ENCODE results near the gene BSDC1. TPM values are rescaled to one million over a fixed set of nuclear protein-coding genes. Genes with fewer than 3 reads are reported as not detected.
A peak's percentile ranks its signal among the peaks of the same experiment; 100 is the strongest.

The BSDC1 gene
- total and polyA plus RNA-seq, 2 of the 13 experiments (the other 11 are each of a cell fraction or from before 2014, with no cell fraction given), result 40.3 to 64.2 TPM

GRCh38 chr1:32352831-32353383 is 41.3 kb downstream of the BSDC1 start:
- no peaks in the 10 kb centered on the region for H3K79me2 ChIP-seq (ENCODE audit: insufficient read depth, low read length)
- peak; percentile 12 for FAIRE-seq
- H3K4me2 ChIP-seq (ENCODE audit: low read depth, low read length), result peak overlapping the region; percentile 80
- no peaks in the 10 kb centered on the region for H4K20me1 ChIP-seq (ENCODE audit: insufficient read depth, low read length)
- H3K27ac ChIP-seq (ENCODE audit: extremely low read length, insufficient read depth, low read length), result peak overlapping the region; percentile 92
- intact Hi-C loops (cut with micrococcal nuclease; ENCODE audit: unreplicated experiment) (no loop called here), in situ Hi-C loops (cut with HindIII; ENCODE audit: extremely low pct_ligation_motif_present, low pct_unique_long_range_greater_than_20kb) (no loop called here)
- no peaks in the 10 kb centered on the region for H3K27me3 ChIP-seq (ENCODE audit: control insufficient read depth in 1 of 2, insufficient read depth in 2 of 2, low read length in 2 of 2)
- no peak overlapping the region for H2AFZ ChIP-seq (ENCODE audit: low read length)
- CTCF ChIA-PET (ENCODE audit: low intra/inter-chr PET ratio, low total read pairs), result no interaction called here
- 71% methylated on average over 1 of the region's 2 CpGs for WGBS (ENCODE audit: low lambda C conversion rate)
- no TSS peak for BruUV-seq (replicated peaks)
- no peak for DNase-seq (ENCODE audit: low spot score)
- no peaks in the 10 kb centered on the region for H3K9me3 ChIP-seq (ENCODE audit: low read length)
- peak overlapping the region; percentile 87 for H3K9ac ChIP-seq (ENCODE audit: insufficient read depth, low read depth, low read length)
- POLR2A ChIA-PET, result interaction anchor here (1.2 to 10.1 kb wide), 14 partner anchors 10 to 173 kb away, joined by 3 to 222 read pairs (median 12); partner anchors contain the start of genes BSDC1, FAM229A, HDAC1 and LCK
- ATAC-seq, result no peak
- peak overlapping the region in 1 of 3 experiments; percentile 73; a peak in 1 of 6 replicates for H3K4me3 ChIP-seq (replicated peaks in 1 of 3; ENCODE audit: insufficient read depth in 1 of 3, low read depth in 2 of 3, low read length in 3 of 3)
- no peaks in the 10 kb centered on the region for H3K36me3 ChIP-seq (replicated peaks in 1 of 2; ENCODE audit: control insufficient read depth in 1 of 2, insufficient read depth in 2 of 2, low read length in 2 of 2)
- H3K4me1 ChIP-seq (ENCODE audit: insufficient read depth, low read length), result peaks cover 63% of the 10 kb centered on the region
- no peak for TF ChIP-seq REST (IDR thresholded peaks at IDR 0.05; ENCODE audit: borderline replicate concordance in 1 of 2, low read depth in 1 of 2, low read length in 2 of 2)
- TF ChIP-seq SMARCC2 (IDR thresholded peaks at IDR 0.05), result no peak
- TF ChIP-seq, protein P1, sequence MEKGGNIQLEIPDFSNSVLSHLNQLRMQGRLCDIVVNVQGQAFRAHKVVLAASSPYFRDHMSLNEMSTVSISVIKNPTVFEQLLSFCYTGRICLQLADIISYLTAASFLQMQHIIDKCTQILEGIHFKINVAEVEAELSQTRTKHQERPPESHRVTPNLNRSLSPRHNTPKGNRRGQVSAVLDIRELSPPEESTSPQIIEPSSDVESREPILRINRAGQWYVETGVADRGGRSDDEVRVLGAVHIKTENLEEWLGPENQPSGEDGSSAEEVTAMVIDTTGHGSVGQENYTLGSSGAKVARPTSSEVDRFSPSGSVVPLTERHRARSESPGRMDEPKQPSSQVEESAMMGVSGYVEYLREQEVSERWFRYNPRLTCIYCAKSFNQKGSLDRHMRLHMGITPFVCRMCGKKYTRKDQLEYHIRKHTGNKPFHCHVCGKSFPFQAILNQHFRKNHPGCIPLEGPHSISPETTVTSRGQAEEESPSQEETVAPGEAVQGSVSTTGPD (CRISPR knock-in tag; IDR thresholded peaks at IDR 0.05), result no peak
- TF ChIP-seq ZFP90 (CRISPR knock-in tag; IDR thresholded peaks at IDR 0.05; ENCODE audit: borderline replicate concordance), result no peak
- TF ChIP-seq ZUFSP (CRISPR knock-in tag; IDR thresholded peaks at IDR 0.05; ENCODE audit: borderline replicate concordance), result no peak
- TF ChIP-seq PRMT3 (CRISPR knock-in tag; IDR thresholded peaks at IDR 0.05; ENCODE audit: borderline replicate concordance, low read depth), result no peak
- TF ChIP-seq POLR2G (IDR thresholded peaks at IDR 0.05; ENCODE audit: low read depth, low read length), result no peak
- no peak for TF ChIP-seq MLLT10 (CRISPR knock-in tag; IDR thresholded peaks at IDR 0.05)
- TF ChIP-seq ASH2L (IDR thresholded peaks at IDR 0.05; ENCODE audit: insufficient read length, low read depth, low read length), result no peak
- TF ChIP-seq SP140L (CRISPR knock-in tag; IDR thresholded peaks at IDR 0.05; ENCODE audit: borderline replicate concordance), result no peak
- TF ChIP-seq HHEX (CRISPR knock-in tag; IDR thresholded peaks at IDR 0.05), result no peak
- no peak for TF ChIP-seq KLF13 (CRISPR knock-in tag; IDR thresholded peaks at IDR 0.05)
- no peak for TF ChIP-seq ZNF460 (CRISPR knock-in tag; IDR thresholded peaks at IDR 0.05; ENCODE audit: borderline replicate concordance)
- TF ChIP-seq, protein P2, sequence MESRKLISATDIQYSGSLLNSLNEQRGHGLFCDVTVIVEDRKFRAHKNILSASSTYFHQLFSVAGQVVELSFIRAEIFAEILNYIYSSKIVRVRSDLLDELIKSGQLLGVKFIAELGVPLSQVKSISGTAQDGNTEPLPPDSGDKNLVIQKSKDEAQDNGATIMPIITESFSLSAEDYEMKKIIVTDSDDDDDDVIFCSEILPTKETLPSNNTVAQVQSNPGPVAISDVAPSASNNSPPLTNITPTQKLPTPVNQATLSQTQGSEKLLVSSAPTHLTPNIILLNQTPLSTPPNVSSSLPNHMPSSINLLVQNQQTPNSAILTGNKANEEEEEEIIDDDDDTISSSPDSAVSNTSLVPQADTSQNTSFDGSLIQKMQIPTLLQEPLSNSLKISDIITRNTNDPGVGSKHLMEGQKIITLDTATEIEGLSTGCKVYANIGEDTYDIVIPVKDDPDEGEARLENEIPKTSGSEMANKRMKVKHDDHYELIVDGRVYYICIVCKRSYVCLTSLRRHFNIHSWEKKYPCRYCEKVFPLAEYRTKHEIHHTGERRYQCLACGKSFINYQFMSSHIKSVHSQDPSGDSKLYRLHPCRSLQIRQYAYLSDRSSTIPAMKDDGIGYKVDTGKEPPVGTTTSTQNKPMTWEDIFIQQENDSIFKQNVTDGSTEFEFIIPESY (CRISPR knock-in tag; IDR thresholded peaks at IDR 0.05), result no peak
- no peak for TF ChIP-seq ZNF660 (CRISPR knock-in tag; IDR thresholded peaks at IDR 0.05; ENCODE audit: borderline replicate concordance, low read depth)
- no peak for TF ChIP-seq ZNF777 (CRISPR knock-in tag; IDR thresholded peaks at IDR 0.05)

Data from HepG2 (cell line).